ENCODE results near the gene DPYSL3.

DPYSL3 gene

GRCh38 chr5:147360816-147361215 is 149.1 kb downstream of the DPYSL3 start:
- no peak for DNase-seq

DNA sequence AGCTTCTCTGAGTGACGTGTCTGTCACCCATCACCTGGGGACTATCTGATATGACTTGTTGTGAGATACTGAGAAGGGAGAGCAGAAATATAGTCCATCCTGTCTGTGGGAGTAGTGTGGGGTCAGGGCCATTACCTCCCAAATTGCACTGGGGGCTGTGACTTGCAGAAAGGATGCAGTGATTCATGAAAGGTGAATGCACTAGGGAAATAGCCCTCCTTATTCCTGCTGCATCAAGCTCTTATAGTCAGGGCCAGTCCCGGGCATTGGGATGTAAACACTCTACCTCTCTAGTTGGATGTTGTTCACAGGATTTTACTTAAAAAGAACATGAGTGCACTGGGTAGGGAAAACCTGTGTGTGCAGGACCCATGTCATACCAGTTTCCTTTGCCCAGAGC is 150.3 kb downstream of the DPYSL3 start:
- no peak for DNase-seq

DNA sequence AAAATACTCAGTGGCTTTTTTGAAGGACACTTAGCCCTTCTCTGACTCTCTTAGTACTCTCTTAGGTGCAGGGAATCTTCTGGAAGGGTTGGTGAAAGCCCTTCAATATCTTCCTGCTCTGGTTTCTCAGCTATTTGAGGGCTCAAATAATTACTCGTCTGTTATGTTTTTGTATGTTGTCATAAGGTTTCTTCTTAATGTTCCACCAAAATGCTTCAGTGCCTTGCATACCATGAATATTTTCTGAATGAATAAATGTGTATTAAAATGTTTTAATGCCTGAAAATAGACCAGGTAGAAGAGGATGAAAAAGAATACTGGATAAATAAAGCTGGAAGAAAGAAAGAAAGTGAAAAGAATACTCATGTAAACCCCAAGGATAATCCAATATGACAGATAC is 150.8 kb downstream of the DPYSL3 start:
- no peak for DNase-seq

DNA sequence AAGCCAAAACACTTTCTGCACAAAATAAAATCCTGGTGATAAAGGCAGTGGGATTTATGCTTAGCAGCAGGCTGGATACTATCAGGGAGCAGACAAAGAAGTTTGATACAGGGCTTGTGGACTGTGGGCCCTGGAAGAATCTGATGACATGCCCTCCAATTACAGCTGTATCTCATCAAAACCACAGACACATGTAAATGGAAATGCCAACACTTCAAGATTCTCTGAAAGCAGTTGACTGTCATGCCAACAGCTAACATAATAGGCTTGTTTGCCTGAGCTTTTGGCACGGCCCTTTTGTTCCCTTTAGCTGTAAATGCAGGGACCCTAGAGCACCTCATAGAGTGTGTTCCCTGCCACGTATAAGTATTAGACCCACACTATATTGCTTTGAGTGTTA is 160.6 kb downstream of the DPYSL3 start:
- no peak for DNase-seq

GRCh38 chr5:147348451-147348850 is 161.4 kb downstream of the DPYSL3 start:
- no peak for DNase-seq

GRCh38 chr5:147348046-147348445 is 161.8 kb downstream of the DPYSL3 start:
- no peak for DNase-seq

GRCh38 chr5:147346006-147346561 is 163.8 kb downstream of the DPYSL3 start:
- DNase-seq = no peak

DNA sequence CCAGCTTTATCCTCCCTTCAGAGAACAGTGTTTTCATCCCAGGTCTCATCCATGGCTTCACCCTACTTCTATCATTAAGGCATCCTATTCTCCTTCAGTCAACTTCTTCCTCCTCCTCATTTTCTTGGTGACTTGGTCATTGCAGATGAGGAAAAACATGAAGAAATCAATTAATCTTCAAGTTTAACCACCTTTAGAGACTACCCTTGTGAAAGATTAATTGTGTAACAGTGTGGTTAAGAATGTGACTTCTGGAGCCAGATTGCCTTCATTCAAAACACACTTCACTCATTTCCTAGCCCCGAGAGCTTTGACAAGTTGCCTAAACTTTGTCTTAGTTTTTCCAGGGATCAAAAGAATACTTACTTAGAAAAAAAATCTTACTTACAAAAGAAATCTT is 165.0 kb downstream of the DPYSL3 start:
- DNase-seq = no peak

DNA sequence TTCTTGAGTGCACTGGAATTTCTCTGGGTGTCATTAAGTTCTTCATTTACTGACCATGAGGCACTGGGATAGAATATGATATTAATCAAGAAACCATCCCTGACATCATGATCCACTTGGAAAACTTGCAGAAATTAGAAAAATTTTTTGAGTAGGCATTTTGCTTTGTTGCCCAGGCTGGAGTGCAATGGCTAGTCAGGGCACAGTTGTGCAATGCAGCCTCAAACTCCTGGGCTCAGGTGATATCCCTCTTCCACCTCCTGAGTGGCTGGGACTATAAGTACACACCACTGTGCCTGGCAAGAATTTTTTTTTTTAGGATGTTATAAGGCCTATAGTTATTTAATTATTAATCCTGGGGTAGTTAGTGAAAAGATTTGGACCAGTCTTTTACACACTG is 168.5 kb downstream of the DPYSL3 start:
- no peak for DNase-seq

GRCh38 chr5:147340941-147341340 is 168.9 kb downstream of the DPYSL3 start:
- no peak for DNase-seq
